ENCODE results near the gene ZNF324.
A peak's percentile ranks its signal among the peaks of the same experiment; 100 is the strongest.

Gene ZNF324

GRCh38 chr19:58456111-58456510, 10.8 kb upstream of the ZNF324 start:
- Histone ChIP-seq H2AFZ (ENCODE audit: low read depth) (no peak overlapping the region), H3K36me3 (ENCODE audit: insufficient read depth) (no peaks in the 10 kb centered on the region)

DNA sequence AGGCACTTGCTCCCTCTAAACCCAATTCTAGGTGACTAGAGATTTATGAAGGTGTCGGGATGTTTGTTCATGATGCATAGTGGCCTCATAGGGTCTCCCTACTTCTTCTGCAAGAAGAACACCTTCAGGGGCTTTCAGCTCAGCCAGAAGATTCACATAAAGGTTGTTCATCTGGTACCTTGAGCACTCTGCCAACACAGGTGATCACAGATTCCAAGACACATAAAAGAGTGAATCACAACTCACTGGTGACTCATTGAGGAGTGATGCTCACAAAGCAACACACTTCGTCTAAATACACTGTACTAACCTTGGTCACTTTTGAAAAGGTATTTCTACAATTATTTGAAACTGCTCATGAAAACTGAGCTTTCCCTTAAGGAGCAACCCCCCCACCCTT, 6.8 kb upstream of the ZNF324 start:
- Histone ChIP-seq H4K20me1 (ENCODE audit: insufficient read depth) (no peaks in the 10 kb centered on the region), H3K36me3 (ENCODE audit: insufficient read depth) (no peaks in the 10 kb centered on the region), H3K9ac (no peak overlapping the region), H3K27ac (no peak overlapping the region), H2AFZ (ENCODE audit: low read depth) (no peak overlapping the region), H3K79me2 (ENCODE audit: insufficient read depth, low read depth) (no peaks in the 10 kb centered on the region), H3K4me3 (IDR thresholded peaks at IDR 0.05; ENCODE audit: insufficient read depth, low read depth, low read length) (no peak overlapping the region), H3K4me2 (no peak overlapping the region), H3K4me1 (ENCODE audit: low read depth, poor library complexity, severe bottlenecking) (no peaks in the 10 kb centered on the region), H3K27me3 (ENCODE audit: insufficient read depth, low read depth) (no peaks in the 10 kb centered on the region)
- TF ChIP-seq, protein P1, sequence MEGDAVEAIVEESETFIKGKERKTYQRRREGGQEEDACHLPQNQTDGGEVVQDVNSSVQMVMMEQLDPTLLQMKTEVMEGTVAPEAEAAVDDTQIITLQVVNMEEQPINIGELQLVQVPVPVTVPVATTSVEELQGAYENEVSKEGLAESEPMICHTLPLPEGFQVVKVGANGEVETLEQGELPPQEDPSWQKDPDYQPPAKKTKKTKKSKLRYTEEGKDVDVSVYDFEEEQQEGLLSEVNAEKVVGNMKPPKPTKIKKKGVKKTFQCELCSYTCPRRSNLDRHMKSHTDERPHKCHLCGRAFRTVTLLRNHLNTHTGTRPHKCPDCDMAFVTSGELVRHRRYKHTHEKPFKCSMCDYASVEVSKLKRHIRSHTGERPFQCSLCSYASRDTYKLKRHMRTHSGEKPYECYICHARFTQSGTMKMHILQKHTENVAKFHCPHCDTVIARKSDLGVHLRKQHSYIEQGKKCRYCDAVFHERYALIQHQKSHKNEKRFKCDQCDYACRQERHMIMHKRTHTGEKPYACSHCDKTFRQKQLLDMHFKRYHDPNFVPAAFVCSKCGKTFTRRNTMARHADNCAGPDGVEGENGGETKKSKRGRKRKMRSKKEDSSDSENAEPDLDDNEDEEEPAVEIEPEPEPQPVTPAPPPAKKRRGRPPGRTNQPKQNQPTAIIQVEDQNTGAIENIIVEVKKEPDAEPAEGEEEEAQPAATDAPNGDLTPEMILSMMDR (conservative IDR thresholded peaks at IDR 0.05; ENCODE audit: low read depth, low read length): no peak

More at GRCh38 chr19:58456111-58456510, 10.8 kb upstream of the ZNF324 start:
- no peaks in the 10 kb centered on the region for H3K27me3 ChIP-seq (ENCODE audit: insufficient read depth, low read depth)
- H3K4me3 ChIP-seq (IDR thresholded peaks at IDR 0.05; ENCODE audit: insufficient read depth, low read depth, low read length): no peak overlapping the region
- H3K4me1 ChIP-seq (ENCODE audit: low read depth, poor library complexity, severe bottlenecking): no peaks in the 10 kb centered on the region
- no peaks in the 10 kb centered on the region for H3K79me2 ChIP-seq (ENCODE audit: insufficient read depth, low read depth)
- H3K27ac ChIP-seq: no peak overlapping the region
- no peak overlapping the region for H3K4me2 ChIP-seq
- H4K20me1 ChIP-seq (ENCODE audit: insufficient read depth): no peaks in the 10 kb centered on the region
- H3K9ac ChIP-seq: no peak overlapping the region
- TF ChIP-seq, protein P1 (conservative IDR thresholded peaks at IDR 0.05; ENCODE audit: low read depth, low read length): no peak

DNA sequence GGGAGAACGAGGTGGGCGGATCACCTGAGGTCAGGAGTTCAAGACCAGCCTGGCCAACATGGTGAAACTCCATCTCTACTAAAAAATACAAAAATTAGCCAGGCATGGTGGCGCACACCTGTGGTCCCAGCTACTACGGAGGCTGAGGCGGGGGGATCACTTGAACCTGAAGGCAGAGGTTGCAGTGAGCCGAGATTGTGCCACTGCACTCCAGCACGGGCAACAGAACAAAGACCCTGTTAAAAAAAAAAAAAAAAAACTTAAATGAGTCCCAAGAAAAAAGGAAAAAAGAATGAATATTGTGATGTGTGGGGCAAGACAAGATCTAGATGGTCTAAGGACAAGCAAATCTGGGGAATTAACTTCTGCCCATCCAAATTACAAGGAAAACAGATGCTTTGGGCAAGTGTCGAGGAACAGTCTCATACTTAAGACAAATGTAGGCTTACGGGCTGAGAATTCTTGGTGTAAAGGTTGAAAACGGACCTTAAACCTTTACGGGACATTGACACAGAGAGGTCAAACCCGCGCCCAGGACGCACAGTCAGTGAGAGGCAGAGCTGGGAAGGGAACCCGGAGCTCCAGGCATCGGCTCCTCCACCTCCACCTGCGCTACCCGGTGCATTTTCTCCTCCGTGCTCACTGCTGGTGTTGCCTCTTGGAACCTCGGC, 656 bp upstream of the ZNF324 start:
- H3K79me2 ChIP-seq (ENCODE audit: insufficient read depth, low read depth): peaks cover 13% of the 10 kb centered on the region; the same call in 1 of the 2 replicates
- H3K4me1 ChIP-seq (ENCODE audit: low read depth, poor library complexity, severe bottlenecking): peaks cover 6% of the 10 kb centered on the region
- peak overlapping the region; percentile 49; the same call in 1 of the 2 replicates for H3K4me2 ChIP-seq
- no peak overlapping the region; the same call in 1 of the 2 replicates for H3K9ac ChIP-seq
- TF ChIP-seq, protein P1 (conservative IDR thresholded peaks at IDR 0.05; ENCODE audit: low read depth, low read length): no peak
- no peaks in the 10 kb centered on the region for H4K20me1 ChIP-seq (ENCODE audit: insufficient read depth)
- no peak overlapping the region for H3K27ac ChIP-seq
- H3K36me3 ChIP-seq (ENCODE audit: insufficient read depth): no peaks in the 10 kb centered on the region
- no peak overlapping the region for H3K4me3 ChIP-seq (IDR thresholded peaks at IDR 0.05; ENCODE audit: insufficient read depth, low read depth, low read length)
- peaks cover 10% of the 10 kb centered on the region; the same call in 1 of the 2 replicates for H3K27me3 ChIP-seq (ENCODE audit: insufficient read depth, low read depth)
- peak overlapping the region; percentile 75 for H2AFZ ChIP-seq (ENCODE audit: low read depth)

DNA sequence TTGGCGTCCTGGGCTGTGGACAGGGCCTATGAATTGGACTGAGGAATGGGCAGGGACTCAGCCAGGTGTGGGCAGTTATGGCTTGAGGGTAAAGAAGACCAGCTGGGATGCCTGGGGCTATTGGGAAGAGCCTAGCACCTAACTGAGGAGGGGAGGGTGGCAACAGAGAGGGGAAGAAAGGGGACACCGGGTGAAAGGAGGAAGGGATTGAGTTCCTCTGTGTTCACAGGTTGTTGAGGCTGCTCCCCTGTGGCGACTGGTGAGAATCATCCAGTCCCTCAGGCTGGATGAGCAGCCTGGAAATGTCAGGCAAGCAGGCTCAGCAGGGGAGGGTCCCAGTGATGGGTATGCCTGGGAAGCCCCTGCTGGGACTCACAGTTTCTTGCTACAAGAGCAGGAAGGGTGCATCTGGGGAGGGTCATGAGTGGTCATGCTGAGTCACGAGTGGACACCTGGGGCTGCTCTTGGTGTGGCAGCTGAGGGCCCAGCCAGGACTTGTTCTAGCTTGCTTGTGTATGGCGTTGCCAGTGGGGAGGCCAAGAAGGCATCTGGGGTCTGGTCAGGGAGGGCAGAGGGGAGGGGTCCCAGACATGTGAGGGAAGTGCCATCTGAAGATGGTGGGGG, 1.4 kb downstream of the ZNF324 start:
- H3K79me2 ChIP-seq (ENCODE audit: insufficient read depth, low read depth): peaks cover 13% of the 10 kb centered on the region; the same call in 1 of the 2 replicates
- H2AFZ ChIP-seq (ENCODE audit: low read depth): no peak overlapping the region
- peak overlapping the region; percentile 67 for H3K4me2 ChIP-seq
- H3K27me3 ChIP-seq (ENCODE audit: insufficient read depth, low read depth): peaks cover 10% of the 10 kb centered on the region; the same call in 1 of the 2 replicates
- H3K9ac ChIP-seq: no peak overlapping the region
- peaks cover 6% of the 10 kb centered on the region for H3K4me1 ChIP-seq (ENCODE audit: low read depth, poor library complexity, severe bottlenecking)
- H3K27ac ChIP-seq: no peak overlapping the region
- TF ChIP-seq, protein P1 (conservative IDR thresholded peaks at IDR 0.05; ENCODE audit: low read depth, low read length): no peak
- H4K20me1 ChIP-seq (ENCODE audit: insufficient read depth): no peaks in the 10 kb centered on the region
- no peak overlapping the region for H3K4me3 ChIP-seq (IDR thresholded peaks at IDR 0.05; ENCODE audit: insufficient read depth, low read depth, low read length)
- H3K36me3 ChIP-seq (ENCODE audit: insufficient read depth): peaks cover 5% of the 10 kb centered on the region; the same call in 1 of the 2 replicates

Measured in KMS-11 (cell line).